Neural cell (in vitro differentiated cells): ENCODE data around the gene DEUP1.

Source experiments
- EZH2 ChIP-seq: fragments of 200-600, 300-800 bp; shearing (Covaris generic), sonication (generic); IDR thresholded peaks from 2 replicates; pipeline ENCODE4 v1.6.1; 2014; ENCODE audit warnings: antibody characterized with exemption, low read length, borderline replicate concordance, mild to moderate bottlenecking; ENCODE audit not compliant: insufficient read depth, poor library complexity, severe bottlenecking
- POLR2AphosphoS5 ChIP-seq: IDR thresholded peaks from 2 replicates; pipeline ENCODE4 v1.6.1; 2012
- RAD21 ChIP-seq: fragments of 450-650 bp; conservative IDR thresholded peaks from 2 replicates; pipeline ENCODE4 v1.6.1; 2014; ENCODE audit warnings: antibody characterized with exemption, mild to moderate bottlenecking, moderate library complexity
- SMC3 ChIP-seq: fragments of 450-650 bp; conservative IDR thresholded peaks from 2 replicates; pipeline ENCODE4 v1.6.1; 2014; ENCODE audit warnings: antibody characterized with exemption, mild to moderate bottlenecking, moderate library complexity; ENCODE audit not compliant: poor library complexity
- TAF1 ChIP-seq: IDR thresholded peaks from 2 replicates; pipeline ENCODE4 v1.6.1; 2012; ENCODE audit warnings: low read depth
- TF ChIP-seq, protein P1 (sequence below): IDR thresholded peaks from 2 replicates; pipeline ENCODE4 v1.6.1; 2012; ENCODE audit warnings: borderline replicate concordance
- TF ChIP-seq, protein P2 (sequence below): fragments of 450-650 bp; IDR thresholded peaks from 2 replicates; pipeline ENCODE4 v1.5.1; 2014; ENCODE audit warnings: antibody characterized with exemption, mild to moderate bottlenecking, moderate library complexity; ENCODE audit not compliant: poor library complexity, severe bottlenecking

DNA sequence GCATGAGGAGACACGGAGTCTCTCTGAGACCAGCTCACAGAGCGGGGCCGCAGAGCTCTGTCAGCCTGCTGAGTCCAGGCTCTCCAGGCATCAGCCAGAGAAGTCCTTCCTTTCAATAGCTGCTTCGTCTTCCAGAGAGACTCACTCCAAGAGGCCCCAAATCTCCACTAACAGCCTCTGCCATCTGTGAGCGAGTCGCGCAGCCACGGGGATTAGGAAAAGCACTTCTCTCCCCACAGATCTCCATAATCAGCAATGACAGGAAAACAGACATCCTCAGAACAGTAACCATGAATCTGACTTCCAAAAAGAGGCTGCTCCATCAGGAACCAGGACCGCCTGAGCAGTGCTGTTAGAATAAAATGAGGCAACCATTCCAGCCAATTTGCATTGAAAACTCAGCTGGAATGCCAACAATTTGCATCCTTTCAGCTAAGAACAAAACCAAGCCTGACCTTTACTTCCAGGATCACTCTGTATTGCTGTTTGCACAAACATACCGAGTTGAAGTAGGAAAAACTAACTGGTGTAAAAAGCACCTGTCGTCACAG, 147.2 kb downstream of the DEUP1 start:
- no peak for TF ChIP-seq EZH2
- TF ChIP-seq, protein P1, sequence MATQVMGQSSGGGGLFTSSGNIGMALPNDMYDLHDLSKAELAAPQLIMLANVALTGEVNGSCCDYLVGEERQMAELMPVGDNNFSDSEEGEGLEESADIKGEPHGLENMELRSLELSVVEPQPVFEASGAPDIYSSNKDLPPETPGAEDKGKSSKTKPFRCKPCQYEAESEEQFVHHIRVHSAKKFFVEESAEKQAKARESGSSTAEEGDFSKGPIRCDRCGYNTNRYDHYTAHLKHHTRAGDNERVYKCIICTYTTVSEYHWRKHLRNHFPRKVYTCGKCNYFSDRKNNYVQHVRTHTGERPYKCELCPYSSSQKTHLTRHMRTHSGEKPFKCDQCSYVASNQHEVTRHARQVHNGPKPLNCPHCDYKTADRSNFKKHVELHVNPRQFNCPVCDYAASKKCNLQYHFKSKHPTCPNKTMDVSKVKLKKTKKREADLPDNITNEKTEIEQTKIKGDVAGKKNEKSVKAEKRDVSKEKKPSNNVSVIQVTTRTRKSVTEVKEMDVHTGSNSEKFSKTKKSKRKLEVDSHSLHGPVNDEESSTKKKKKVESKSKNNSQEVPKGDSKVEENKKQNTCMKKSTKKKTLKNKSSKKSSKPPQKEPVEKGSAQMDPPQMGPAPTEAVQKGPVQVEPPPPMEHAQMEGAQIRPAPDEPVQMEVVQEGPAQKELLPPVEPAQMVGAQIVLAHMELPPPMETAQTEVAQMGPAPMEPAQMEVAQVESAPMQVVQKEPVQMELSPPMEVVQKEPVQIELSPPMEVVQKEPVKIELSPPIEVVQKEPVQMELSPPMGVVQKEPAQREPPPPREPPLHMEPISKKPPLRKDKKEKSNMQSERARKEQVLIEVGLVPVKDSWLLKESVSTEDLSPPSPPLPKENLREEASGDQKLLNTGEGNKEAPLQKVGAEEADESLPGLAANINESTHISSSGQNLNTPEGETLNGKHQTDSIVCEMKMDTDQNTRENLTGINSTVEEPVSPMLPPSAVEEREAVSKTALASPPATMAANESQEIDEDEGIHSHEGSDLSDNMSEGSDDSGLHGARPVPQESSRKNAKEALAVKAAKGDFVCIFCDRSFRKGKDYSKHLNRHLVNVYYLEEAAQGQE, result no peak
- no peak for TF ChIP-seq TAF1
- TF ChIP-seq, protein P2, sequence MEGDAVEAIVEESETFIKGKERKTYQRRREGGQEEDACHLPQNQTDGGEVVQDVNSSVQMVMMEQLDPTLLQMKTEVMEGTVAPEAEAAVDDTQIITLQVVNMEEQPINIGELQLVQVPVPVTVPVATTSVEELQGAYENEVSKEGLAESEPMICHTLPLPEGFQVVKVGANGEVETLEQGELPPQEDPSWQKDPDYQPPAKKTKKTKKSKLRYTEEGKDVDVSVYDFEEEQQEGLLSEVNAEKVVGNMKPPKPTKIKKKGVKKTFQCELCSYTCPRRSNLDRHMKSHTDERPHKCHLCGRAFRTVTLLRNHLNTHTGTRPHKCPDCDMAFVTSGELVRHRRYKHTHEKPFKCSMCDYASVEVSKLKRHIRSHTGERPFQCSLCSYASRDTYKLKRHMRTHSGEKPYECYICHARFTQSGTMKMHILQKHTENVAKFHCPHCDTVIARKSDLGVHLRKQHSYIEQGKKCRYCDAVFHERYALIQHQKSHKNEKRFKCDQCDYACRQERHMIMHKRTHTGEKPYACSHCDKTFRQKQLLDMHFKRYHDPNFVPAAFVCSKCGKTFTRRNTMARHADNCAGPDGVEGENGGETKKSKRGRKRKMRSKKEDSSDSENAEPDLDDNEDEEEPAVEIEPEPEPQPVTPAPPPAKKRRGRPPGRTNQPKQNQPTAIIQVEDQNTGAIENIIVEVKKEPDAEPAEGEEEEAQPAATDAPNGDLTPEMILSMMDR, result no peak
- no peak for TF ChIP-seq POLR2AphosphoS5
- TF ChIP-seq SMC3, result no peak
- no peak for TF ChIP-seq RAD21
